GM21786 (cell line): Measurements from ENCODE around the gene POLR3G.

Experiments
- ATAC-seq: cut with Tn5 transposase; IDR thresholded peaks from one replicate; pipeline ENCODE4 v1.9.1; 2021; ENCODE audit not compliant: unreplicated experiment

POLR3G gene

GRCh38 chr5:90550963-90551362 lies 76.3 kb downstream of the POLR3G start:
- ATAC-seq, result no peak

GRCh38 chr5:90551376-90551775 lies 76.7 kb downstream of the POLR3G start:
- no peak for ATAC-seq

GRCh38 chr5:90553711-90554110 lies 79.0 kb downstream of the POLR3G start:
- ATAC-seq, result no peak

GRCh38 chr5:90554358-90555006 lies 79.8 kb downstream of the POLR3G start:
- no peak for ATAC-seq

- ATAC-seq, result no peak
These were observed 81.0 kb downstream of the POLR3G start for GRCh38 chr5:90555666-90556065.

GRCh38 chr5:90557391-90557790 lies 82.7 kb downstream of the POLR3G start:
- no peak for ATAC-seq

- no peak for ATAC-seq
These were observed 83.2 kb downstream of the POLR3G start for GRCh38 chr5:90557871-90558270.

- peak; percentile 32 for ATAC-seq
These were observed 83.9 kb downstream of the POLR3G start, which contains the start of gene ADGRV1 for GRCh38 chr5:90558344-90559192. Gene ADGRV1, plus strand, starts transcription at chr5:90558797. Its CDS starts 99 bp downstream, at chr5:90558896.

GRCh38 chr5:90560771-90561170 lies 86.1 kb downstream of the POLR3G start:
- ATAC-seq, result no peak

GRCh38 chr5:90561766-90562165 lies 87.1 kb downstream of the POLR3G start:
- no peak for ATAC-seq

GRCh38 chr5:90562341-90562740 lies 87.7 kb downstream of the POLR3G start:
- no peak for ATAC-seq

GRCh38 chr5:90563108-90563507 lies 88.4 kb downstream of the POLR3G start:
- ATAC-seq, result no peak
